Measurements from ENCODE around the gene ZFYVE1.
"Not testable (repeated sequence)": the region's sequence is repeated elsewhere in the genome, so short reads cannot be mapped to it uniquely, and the experiment has no call there.

Gene ZFYVE1

DNA sequence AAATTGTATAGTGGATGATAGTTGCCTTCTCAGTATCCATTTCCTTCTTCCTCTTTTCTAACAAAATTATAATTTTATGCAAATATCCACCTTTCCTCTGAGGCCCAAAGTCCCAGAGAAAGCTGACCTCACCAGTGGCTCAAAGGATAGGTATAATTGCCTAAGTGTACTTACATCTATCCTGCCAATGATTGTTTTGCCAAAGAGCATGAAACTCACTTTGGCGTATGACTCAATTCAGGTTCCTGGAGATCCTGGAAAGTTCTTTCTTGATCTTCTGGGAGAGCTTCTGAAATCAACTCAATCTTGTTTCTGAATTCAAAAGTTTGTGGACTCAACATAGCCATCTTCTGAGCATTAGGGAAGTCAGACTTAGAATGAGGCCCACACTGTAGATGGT is 20.9 kb upstream of the ZFYVE1 start:
- Histone ChIP-seq H3K36me3 (ENCODE audit: insufficient read depth, low read length) (no peaks in the 10 kb centered on the region), H3K9me3 (ENCODE audit: low read depth, low read length) (no peaks in the 10 kb centered on the region), H3K9ac (ENCODE audit: insufficient read length) (no peak overlapping the region), H3K27ac (no peak overlapping the region), H3K4me3 (no peak overlapping the region)
- no peak for DNase-seq (ENCODE audit: low read depth, low spot score)
- TF ChIP-seq POLR2AphosphoS5 (IDR thresholded peaks at IDR 0.05; ENCODE audit: borderline replicate concordance, low read depth, low read length) (no peak), EZH2 (IDR thresholded peaks at IDR 0.05) (no peak), FOXP2 (optimal IDR thresholded peaks at IDR 0.05; ENCODE audit: control extremely low read depth, extremely low read length, insufficient read depth) (no peak)

DNA sequence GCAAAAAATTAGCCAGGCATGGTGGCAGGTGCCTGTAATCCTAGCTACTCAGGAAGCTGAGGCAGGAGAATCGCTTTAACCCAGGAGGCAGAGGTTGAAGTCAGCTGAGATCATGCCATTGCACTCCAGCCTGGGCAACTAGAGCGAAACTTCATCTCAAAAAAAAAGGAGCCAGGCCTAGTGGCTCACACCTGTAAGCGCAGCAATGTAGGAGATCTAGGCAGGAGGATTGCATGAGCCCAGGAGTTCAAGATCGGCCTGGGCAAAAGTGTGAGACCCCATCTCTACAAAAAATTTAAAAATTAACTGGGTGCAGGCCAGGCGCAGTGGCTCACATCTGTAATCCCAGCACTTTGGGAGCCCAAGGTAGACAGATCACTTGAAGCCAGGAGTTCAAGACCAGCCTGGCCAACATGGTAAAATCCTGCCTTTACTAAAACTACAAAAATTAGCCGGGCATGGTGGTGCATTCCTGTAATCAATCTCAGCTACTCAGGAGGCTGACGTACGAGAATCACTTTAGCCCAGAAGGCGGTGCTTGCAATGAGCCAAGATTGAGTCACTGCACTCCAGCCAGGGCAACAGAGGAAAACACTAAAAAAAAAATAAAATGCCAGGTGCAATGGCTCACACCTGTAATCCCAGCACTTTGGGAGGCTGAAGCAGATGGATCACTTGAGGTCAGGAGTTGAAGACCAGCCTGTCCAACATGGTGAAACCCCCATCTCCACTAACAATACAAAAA is 10.0 kb upstream of the ZFYVE1 start:
- not testable (repeated sequence) for H3K9me3 ChIP-seq (ENCODE audit: low read depth, low read length); H3K27ac ChIP-seq; H3K36me3 ChIP-seq (ENCODE audit: insufficient read depth, low read length); H3K9ac ChIP-seq (ENCODE audit: insufficient read length); H3K4me3 ChIP-seq; DNase-seq (ENCODE audit: low read depth, low spot score)

DNA sequence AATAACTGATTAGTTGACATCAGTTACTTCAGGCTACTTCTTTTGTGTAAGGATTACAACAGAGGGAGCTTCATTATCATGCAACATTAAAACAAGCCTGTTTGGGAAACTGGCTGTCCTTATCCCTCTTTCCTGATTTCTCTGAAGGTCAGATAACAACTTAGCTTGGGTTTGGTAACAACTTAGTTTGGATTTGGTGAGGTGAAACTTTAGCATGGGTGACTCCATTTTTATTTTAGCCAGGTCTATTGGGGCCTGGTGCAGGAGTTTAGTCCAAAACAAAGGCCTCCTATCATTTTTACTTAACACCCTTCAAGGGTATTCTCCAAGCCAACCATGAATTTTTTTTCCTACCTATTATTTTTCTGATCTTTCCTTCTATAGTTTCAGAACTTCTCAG is 1.1 kb upstream of the ZFYVE1 start:
- H3K9me3 ChIP-seq (ENCODE audit: low read depth, low read length): no peaks in the 10 kb centered on the region
- peak overlapping the region; percentile 96 for H3K4me3 ChIP-seq
- H3K9ac ChIP-seq (ENCODE audit: insufficient read length): peak overlapping the region; percentile 72
- TF ChIP-seq EZH2 (IDR thresholded peaks at IDR 0.05): no peak
- peak overlapping the region; percentile 72 for H3K27ac ChIP-seq
- peaks cover 6% of the 10 kb centered on the region for H3K36me3 ChIP-seq (ENCODE audit: insufficient read depth, low read length)
- no peak for DNase-seq (ENCODE audit: low read depth, low spot score)

DNA sequence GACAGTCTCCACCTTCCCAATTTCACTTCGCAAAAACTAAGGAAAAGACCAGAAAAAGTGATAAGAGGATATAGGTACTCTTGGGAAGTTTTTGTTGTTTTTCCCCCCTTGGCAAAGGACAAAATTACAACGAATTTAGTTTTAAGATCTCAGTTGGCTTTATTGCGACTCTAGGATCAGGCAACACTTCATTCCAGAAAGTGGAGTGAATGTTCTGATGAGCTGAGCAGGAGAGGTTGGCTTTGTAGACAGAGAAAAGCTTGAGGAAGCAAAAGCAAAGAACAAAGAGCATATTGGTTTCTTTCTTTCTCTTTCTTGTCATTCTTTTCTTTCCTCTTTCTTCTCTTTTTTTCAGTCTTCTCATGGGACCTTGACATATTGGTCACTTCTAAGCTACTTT is 640 bp upstream of the ZFYVE1 start:
- Histone ChIP-seq H3K9me3 (ENCODE audit: low read depth, low read length) (no peaks in the 10 kb centered on the region), H3K27ac (peak overlapping the region; percentile 72), H3K36me3 (ENCODE audit: insufficient read depth, low read length) (peaks cover 6% of the 10 kb centered on the region), H3K9ac (ENCODE audit: insufficient read length) (peak overlapping the region; percentile 72), H3K4me3 (peak overlapping the region; percentile 96)
- TF ChIP-seq FOXP2 (optimal IDR thresholded peaks at IDR 0.05; ENCODE audit: control extremely low read depth, extremely low read length, insufficient read depth) (no peak), EZH2 (IDR thresholded peaks at IDR 0.05) (no peak), POLR2AphosphoS5 (IDR thresholded peaks at IDR 0.05; ENCODE audit: borderline replicate concordance, low read depth, low read length) (no peak)
- no peak for DNase-seq (ENCODE audit: low read depth, low spot score)

DNA sequence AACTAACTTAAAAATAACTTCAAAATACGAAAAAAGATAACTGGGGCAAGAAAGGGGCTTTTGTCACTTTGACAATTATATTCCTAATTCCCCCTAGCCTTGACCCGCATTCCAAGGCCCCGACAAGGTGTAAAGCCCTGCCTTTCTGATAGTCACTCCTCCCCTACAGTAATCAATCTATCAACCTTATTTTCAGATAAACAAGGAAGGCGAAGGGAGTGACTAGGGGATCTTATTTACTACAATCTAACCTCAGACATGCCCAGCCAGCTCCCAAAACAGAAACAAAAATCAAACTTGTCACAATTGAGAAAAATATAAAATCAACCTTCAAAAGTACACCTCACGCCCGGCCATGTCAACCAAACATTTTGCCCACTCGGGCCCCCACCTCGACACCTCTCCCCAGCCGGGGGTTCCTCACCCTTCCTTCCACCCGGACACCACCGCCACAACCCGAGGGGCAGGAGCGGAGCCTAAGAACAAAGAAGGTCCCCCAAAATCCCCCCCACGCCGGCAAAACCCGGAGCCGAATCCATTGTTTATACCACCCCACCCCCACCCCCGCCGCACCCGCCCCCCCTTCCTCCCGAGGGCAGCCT is 562 bp downstream of the ZFYVE1 start:
- no peak overlapping the region for H3K27ac ChIP-seq
- H3K36me3 ChIP-seq (ENCODE audit: insufficient read depth, low read length): peaks cover 6% of the 10 kb centered on the region
- TF ChIP-seq POLR2AphosphoS5 (IDR thresholded peaks at IDR 0.05; ENCODE audit: borderline replicate concordance, low read depth, low read length) (no peak), EZH2 (IDR thresholded peaks at IDR 0.05) (no peak), FOXP2 (optimal IDR thresholded peaks at IDR 0.05; ENCODE audit: control extremely low read depth, extremely low read length, insufficient read depth) (no peak)
- peak overlapping the region; percentile 96 for H3K4me3 ChIP-seq
- H3K9ac ChIP-seq (ENCODE audit: insufficient read length): peak overlapping the region; percentile 54
- no peaks in the 10 kb centered on the region for H3K9me3 ChIP-seq (ENCODE audit: low read depth, low read length)
- DNase-seq (ENCODE audit: low read depth, low spot score): no peak

DNA sequence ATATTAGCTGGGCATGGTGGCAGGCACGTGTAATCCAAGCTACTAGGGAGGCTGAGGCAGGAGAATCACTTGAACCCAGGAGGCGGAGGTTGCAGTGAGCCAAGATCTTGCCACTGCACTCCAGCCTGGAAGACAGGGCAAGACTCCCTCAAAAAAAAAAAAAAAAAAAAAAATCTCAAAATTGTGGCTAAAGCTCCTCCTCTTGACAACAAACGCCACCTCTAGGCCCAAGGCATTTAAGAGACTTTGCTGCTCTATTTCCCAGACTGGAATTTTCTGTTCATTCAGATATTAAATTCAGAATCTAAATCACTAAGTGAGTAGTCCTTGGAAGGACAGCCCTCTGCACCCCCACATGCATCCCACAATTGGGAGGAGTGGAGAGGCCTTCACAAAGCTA is 1.4 kb downstream of the ZFYVE1 start:
- H3K9ac ChIP-seq (ENCODE audit: insufficient read length): no peak overlapping the region
- TF ChIP-seq FOXP2 (optimal IDR thresholded peaks at IDR 0.05; ENCODE audit: control extremely low read depth, extremely low read length, insufficient read depth) (no peak), EZH2 (IDR thresholded peaks at IDR 0.05) (no peak), POLR2AphosphoS5 (IDR thresholded peaks at IDR 0.05; ENCODE audit: borderline replicate concordance, low read depth, low read length) (no peak)
- no peak overlapping the region for H3K27ac ChIP-seq
- H3K4me3 ChIP-seq: no peak overlapping the region; the same call in 1 of the 2 replicates
- DNase-seq (ENCODE audit: low read depth, low spot score): no peak
- H3K36me3 ChIP-seq (ENCODE audit: insufficient read depth, low read length): peaks cover 6% of the 10 kb centered on the region
- H3K9me3 ChIP-seq (ENCODE audit: low read depth, low read length): no peaks in the 10 kb centered on the region

DNA sequence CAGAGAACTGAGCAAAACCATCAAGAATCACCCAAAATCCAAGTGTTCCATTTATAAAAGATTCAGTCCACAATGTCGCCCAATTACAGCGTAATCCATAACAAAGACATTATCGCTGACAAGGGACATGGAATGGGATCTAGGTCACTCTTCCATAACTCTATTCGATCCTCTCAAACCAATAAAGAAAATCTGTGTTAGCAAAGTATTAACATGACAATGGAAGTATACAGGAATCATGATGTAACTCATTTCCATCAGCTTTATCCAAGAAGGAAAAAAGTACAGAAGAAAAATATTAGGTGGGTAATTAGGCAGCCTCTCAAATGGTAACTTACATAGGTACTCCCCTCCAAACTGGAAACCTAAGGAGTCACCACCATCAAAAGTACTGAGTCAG is 4.9 kb downstream of the ZFYVE1 start:
- no peaks in the 10 kb centered on the region for H3K9me3 ChIP-seq (ENCODE audit: low read depth, low read length)
- no peak overlapping the region for H3K9ac ChIP-seq (ENCODE audit: insufficient read length)
- TF ChIP-seq FOXP2 (optimal IDR thresholded peaks at IDR 0.05; ENCODE audit: control extremely low read depth, extremely low read length, insufficient read depth) (no peak), POLR2AphosphoS5 (IDR thresholded peaks at IDR 0.05; ENCODE audit: borderline replicate concordance, low read depth, low read length) (no peak)
- H3K36me3 ChIP-seq (ENCODE audit: insufficient read depth, low read length): peaks cover 6% of the 10 kb centered on the region
- DNase-seq (ENCODE audit: low read depth, low spot score): no peak
- no peak overlapping the region for H3K4me3 ChIP-seq
- H3K27ac ChIP-seq: no peak overlapping the region

DNA sequence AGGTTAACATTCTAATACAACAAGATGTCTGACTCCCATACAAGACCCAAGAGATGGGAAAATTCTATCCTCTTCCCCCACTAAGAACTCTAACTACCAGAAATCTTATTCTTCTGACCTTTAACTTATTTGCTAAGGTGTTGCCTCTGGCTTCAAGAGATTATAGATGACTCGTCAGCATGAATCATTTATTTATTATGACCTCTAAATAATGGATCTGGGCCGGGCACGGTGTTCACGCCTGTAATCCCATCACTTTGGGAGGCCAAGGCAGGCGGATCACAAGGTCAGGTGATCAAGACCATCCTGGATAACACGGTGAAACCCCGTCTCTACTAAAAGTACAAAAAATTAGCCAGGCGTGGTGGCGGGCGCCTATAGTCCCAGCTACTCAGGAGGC is 10.9 kb downstream of the ZFYVE1 start:
- not testable (repeated sequence) for H3K9ac ChIP-seq (ENCODE audit: insufficient read length); H3K9me3 ChIP-seq (ENCODE audit: low read depth, low read length); H3K4me3 ChIP-seq; H3K36me3 ChIP-seq (ENCODE audit: insufficient read depth, low read length); DNase-seq (ENCODE audit: low read depth, low spot score)
- H3K27ac ChIP-seq: peak overlapping the region; percentile 81; the same call in 1 of the 2 replicates

DNA sequence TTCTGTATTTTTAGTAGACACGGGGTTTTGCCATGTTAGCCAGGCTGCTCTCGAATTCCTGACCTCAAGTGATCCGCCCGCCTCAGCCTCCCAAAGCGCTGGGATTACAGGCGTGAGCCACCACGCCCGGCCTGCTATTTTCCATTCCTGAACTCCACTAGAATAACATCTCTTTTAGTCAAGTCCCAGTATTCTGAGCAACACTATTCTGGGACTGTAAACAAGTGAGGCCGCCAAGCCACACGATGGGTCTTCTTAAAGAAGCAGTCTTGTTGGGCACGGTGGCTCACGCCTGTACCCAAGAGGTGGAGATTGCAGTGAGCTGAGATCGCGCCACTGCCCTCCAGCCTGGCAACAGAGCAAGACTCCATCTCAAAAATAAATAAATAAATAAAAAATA is 11.4 kb downstream of the ZFYVE1 start:
- H3K9me3 ChIP-seq (ENCODE audit: low read depth, low read length); DNase-seq (ENCODE audit: low read depth, low spot score); H3K9ac ChIP-seq (ENCODE audit: insufficient read length); H3K36me3 ChIP-seq (ENCODE audit: insufficient read depth, low read length); H3K4me3 ChIP-seq: not testable (repeated sequence)
- H3K27ac ChIP-seq: peak overlapping the region; percentile 81
